Measurements from ENCODE around the gene ATP11A.
"Not testable (repeated sequence)": the region's sequence is repeated elsewhere in the genome, so short reads cannot be mapped to it uniquely, and the experiment has no call there.

ATP11A gene

DNA sequence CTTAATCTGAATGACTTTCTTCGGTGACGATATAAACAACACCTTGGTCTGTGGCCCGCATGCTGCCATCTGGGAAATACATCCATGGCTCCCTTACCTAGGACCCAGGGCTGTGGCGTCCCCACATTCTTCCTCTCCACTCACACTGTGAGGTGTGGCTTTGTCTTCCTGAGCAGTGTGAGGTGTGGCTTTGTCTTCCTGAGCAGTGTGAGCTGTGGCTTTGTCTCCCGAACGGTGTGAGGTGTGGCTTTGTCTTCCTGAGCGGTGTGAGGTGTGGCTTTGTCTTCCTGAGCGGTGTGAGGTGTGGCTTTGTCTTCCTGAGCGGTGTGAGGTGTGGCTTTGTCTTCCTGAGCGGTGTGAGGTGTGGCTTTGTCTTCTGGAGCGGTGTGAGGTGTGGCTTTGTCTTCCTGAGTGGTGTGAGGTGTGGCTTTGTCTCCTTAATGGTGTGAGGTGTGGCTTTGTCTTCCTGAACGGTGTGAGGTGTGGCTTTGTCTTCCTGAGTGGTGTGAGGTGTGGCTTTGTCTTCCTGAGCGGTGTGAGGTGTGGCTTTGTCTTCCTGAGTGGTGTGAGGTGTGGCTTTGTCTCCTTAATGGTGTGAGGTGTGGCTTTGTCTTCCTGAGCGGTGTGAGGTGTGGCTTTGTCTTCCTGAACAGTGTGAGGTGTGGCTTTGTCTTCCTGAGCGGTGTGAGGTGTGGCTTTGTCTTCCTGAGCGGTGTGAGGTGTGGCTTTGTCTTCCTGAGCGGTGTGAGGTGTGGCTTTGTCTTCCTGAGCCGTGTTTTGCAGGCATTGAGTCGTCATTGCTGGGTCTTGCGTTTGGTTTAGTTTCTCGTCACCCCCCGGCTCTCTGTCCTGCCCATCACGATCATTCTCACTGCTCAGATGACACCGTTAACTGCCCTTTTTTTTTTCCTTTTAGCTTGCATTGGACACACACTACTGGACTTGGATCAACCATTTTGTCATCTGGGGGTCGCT, 183.1 kb downstream of the ATP11A start:
- in situ Hi-C loops (cut with MboI; ENCODE audit: low sequenced_read_pairs), result loop anchor here (25.0 kb wide), 1 partner anchor 236 kb away; no protein-coding TSS in a partner anchor

DNA sequence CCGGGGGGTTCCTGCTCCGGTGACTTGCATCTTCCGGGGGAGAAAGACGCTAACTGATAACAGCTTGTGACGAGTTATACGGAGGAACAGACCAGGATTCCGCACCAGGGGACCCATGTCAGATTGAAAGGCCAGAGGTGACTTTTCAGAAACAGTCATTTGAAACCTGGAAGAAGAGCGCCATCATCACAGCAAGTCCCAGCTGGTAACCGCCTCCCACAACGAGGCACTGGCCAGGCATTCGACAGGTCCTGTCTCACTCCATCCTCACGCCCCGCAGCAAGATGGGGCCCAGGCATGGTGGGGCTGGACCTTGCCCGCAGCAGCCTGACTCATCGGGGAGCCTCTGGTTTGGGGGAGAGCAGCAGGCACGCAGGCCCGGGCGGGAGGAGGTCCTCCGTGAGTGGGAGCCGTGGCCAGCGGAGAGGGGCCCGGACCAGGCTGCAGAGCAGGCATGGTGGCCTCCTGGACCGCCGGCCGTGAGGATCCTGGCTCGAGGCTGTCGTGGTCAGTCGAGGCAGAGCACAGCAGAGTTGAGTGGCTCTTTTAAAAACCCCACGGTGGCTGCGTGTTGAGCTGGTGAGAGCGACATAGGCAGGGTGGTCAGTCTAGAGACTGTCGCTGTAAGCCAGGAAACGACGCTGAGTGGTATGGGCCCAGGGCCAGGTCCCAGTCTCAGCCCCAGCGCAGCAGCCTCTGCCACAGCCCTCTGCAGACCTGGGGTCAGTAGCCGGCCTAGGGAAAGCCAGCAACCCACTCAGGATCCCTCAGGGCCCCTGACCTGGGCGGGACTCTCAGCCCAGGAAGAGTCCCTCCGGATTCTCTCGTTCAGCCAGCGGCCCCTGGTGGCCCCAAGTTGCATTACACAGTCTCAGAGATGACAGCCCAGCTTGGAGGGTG, 184.3 kb downstream of the ATP11A start:
- in situ Hi-C loops (cut with MboI; ENCODE audit: low sequenced_read_pairs), result loop anchor here (25.0 kb wide), 1 partner anchor 237 kb away; no protein-coding TSS in a partner anchor

GRCh38 chr13:112874751-112875300, 185.0 kb downstream of the ATP11A start:
- in situ Hi-C loops (cut with MboI; ENCODE audit: low sequenced_read_pairs), result loop anchor here (25.0 kb wide), 1 partner anchor 238 kb away; no protein-coding TSS in a partner anchor

GRCh38 chr13:112875627-112876026, 185.8 kb downstream of the ATP11A start:
- in situ Hi-C loops (cut with MboI; ENCODE audit: low sequenced_read_pairs), result no loop called here

GRCh38 chr13:112876305-112877000, 186.6 kb downstream of the ATP11A start:
- in situ Hi-C loops (cut with MboI; ENCODE audit: low sequenced_read_pairs), result no loop called here

GRCh38 chr13:112877066-112877465, 187.2 kb downstream of the ATP11A start:
- in situ Hi-C loops (cut with MboI; ENCODE audit: low sequenced_read_pairs), result no loop called here

GRCh38 chr13:112877539-112877938, 187.7 kb downstream of the ATP11A start:
- in situ Hi-C loops (cut with MboI; ENCODE audit: low sequenced_read_pairs), result no loop called here

- in situ Hi-C loops (cut with MboI; ENCODE audit: low sequenced_read_pairs), result no loop called here
Measured at GRCh38 chr13:112877976-112878955, 188.4 kb downstream of the ATP11A start.

- in situ Hi-C loops (cut with MboI; ENCODE audit: low sequenced_read_pairs), result no loop called here
Measured at GRCh38 chr13:112879283-112879833, 189.5 kb downstream of the ATP11A start.

GRCh38 chr13:112880221-112880641, 190.4 kb downstream of the ATP11A start:
- in situ Hi-C loops (cut with MboI; ENCODE audit: low sequenced_read_pairs), result no loop called here

GRCh38 chr13:112880976-112881540, 191.2 kb downstream of the ATP11A start:
- in situ Hi-C loops (cut with MboI; ENCODE audit: low sequenced_read_pairs), result no loop called here

- in situ Hi-C loops (cut with MboI; ENCODE audit: low sequenced_read_pairs), result no loop called here
Measured at GRCh38 chr13:112881656-112882554, 192.1 kb downstream of the ATP11A start.

GRCh38 chr13:112882555-112883024, 192.8 kb downstream of the ATP11A start:
- in situ Hi-C loops (cut with MboI; ENCODE audit: low sequenced_read_pairs), result no loop called here

GRCh38 chr13:112883241-112883945, 193.6 kb downstream of the ATP11A start:
- in situ Hi-C loops (cut with MboI; ENCODE audit: low sequenced_read_pairs), result no loop called here

- in situ Hi-C loops (cut with MboI; ENCODE audit: low sequenced_read_pairs), result not testable (repeated sequence)
Measured at GRCh38 chr13:112884700-112885099, 194.9 kb downstream of the ATP11A start.

DNA sequence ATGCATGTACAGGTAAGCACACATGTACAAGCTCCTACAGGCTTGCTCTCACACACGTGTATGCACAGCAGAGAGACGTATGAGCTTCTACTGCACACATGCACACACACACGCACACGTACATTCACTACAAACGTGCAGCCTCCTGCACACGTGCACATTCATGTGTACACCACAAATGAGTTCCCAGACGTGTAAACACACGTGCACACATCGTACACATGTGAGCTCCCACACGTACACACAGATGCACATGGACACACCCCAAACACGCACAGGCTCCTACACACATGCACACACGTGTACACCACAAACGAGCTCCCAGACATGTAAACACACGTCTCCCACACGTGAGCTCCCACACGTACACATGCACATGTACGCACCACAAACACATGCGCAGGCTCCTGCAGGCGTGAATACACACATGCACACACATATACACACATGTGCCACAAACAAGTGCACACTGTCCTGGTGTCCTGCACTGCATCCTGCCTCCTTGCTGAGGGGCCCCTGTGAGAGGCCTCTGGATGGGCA, 195.5 kb downstream of the ATP11A start:
- in situ Hi-C loops (cut with MboI; ENCODE audit: low sequenced_read_pairs), result no loop called here

Measured in HL-60/S4 treated with retinoic acid at 250 ng/mL for 4 days and 3 days (cell line).